22Rv1 (cell line): Measurements from ENCODE around the gene BAZ2B.

Experiments used
- H3K27ac ChIP-seq: fragments of 450-650 bp; 2 replicates; pipeline ENCODE4 v1.5.1; 2017
- CTCF ChIP-seq: fragments of 450-650 bp; IDR thresholded peaks from 2 replicates; pipeline ENCODE4 v1.5.1; 2017; ENCODE audit warnings: mild to moderate bottlenecking
- ZFX ChIP-seq: fragments of 450-650 bp; IDR thresholded peaks from 2 replicates; pipeline ENCODE4 v1.6.1; 2017; ENCODE audit warnings: antibody characterized with exemption, borderline replicate concordance

BAZ2B gene

GRCh38 chr2:159497256-159497655, 119.1 kb downstream of the BAZ2B start:
- TF ChIP-seq ZFX (no peak), CTCF (no peak)
- H3K27ac ChIP-seq: no peak overlapping the region

DNA sequence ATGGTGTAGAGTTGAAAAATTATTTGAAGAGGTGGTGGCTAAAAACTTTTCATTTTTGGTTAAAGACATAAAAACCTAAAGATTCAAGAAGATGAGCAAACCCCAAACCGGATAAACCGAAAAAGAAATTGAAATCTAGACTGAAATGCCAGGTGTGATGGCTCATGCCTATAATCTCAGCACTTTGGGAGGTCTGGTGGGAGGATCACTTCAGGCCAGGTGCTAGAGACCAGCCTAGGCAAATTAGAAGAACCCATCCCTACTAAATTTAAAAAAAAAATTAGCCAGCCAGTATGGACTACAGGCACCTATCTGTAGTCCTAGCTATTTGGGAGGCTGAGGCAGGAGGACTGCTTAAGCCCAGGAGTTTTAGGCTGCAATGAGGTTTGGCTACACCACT, 126.9 kb downstream of the BAZ2B start:
- TF ChIP-seq ZFX (no peak), CTCF (no peak)
- H3K27ac ChIP-seq: no peak overlapping the region

GRCh38 chr2:159484532-159484931, 131.8 kb downstream of the BAZ2B start:
- no peak for TF ChIP-seq CTCF
- TF ChIP-seq ZFX: no peak
- H3K27ac ChIP-seq: no peak overlapping the region

DNA sequence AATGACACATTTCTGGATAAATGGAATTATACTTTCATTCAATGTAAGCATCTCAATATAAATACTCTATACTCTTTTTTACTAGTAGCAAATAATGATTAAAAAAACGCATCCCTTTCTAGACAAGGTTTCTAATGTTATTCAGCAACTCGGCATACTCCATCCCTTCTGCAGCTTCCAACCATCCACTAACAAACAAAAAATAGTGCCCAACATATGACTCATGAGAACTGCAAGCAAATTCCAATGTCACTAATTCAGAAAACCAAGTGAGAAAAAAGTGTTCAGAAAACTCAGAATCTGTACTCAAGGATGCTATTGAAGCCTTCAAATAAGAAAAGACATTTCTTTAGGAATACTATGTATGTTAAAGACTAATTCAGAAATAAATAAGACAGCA, 140.0 kb downstream of the BAZ2B start:
- TF ChIP-seq CTCF (no peak), ZFX (no peak)
- H3K27ac ChIP-seq: no peak overlapping the region

DNA sequence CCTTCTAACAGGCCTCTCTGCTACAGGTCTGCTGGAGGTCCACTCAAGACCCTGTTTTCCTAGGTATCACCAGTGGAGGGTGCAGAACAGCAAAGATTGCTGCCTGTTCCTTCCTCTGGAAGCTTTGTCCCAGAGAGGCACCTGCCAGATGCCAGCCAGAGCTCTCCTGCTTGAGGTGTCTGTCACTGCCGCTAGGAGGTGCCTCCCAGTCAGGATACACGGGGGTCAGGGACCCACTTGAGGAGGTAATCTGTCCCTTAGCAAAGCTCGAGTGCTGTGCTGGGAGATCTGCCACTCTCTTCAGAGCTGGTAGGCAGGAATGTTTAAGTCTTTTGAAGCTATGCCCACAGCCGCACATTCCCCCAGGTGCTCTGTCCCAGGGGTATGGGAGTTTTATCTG, 140.6 kb downstream of the BAZ2B start:
- no peak for TF ChIP-seq CTCF
- no peak for TF ChIP-seq ZFX
- H3K27ac ChIP-seq: no peak overlapping the region

DNA sequence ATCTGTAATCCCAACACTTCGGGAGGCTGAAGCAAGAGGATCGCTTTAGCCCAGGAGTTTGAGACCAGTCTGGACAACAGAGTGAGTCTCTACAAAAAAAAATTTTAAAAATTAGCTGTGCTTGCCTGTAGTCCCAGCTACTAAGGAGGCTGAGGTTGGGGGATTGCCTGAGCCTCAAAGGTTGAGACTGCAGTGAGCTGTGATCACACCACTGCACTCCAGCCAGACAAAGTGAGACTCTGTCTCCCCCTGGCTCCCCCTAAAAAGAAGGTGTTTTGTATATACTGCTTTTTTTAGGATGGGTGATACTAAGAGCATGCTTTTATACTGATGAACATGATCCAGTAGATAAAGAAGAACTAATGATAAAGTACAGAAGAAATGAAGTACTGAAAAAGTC, 145.0 kb downstream of the BAZ2B start:
- no peak overlapping the region for H3K27ac ChIP-seq
- no peak for TF ChIP-seq ZFX
- no peak for TF ChIP-seq CTCF

DNA sequence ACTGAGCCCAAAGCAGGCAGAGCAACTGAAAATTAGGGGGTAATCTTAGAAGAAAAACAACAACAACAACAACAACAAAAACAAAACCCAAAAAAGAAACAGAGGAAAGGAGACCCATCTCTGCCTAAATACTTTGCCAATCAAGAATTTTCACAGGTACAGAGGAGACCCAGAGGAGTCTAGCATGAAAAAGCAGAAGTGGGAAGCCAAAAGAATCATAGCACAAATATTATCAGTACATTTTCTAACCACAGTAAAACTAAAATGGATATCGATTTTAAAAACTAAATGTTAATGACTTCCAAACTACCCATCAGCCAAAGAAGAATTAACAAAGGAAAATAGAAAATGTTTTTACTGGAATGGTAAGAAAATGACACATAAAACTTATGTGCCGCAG, 148.1 kb downstream of the BAZ2B start:
- no peak overlapping the region for H3K27ac ChIP-seq
- no peak for TF ChIP-seq ZFX
- no peak for TF ChIP-seq CTCF
